Fibroblast of peridontal ligament (primary cell): ENCODE measurements around the gene MSMB.
A peak's percentile ranks its signal among the peaks of the same experiment; 100 is the strongest.
"Not testable (repeated sequence)": the region's sequence is repeated elsewhere in the genome, so short reads cannot be mapped to it uniquely, and the experiment has no call there.

Experiments
- DNase-seq: peaks from one replicate; pipeline ENCODE4 v3.0.0-alpha.2; 2010; ENCODE audit errors: extremely low read depth

Gene MSMB

DNA sequence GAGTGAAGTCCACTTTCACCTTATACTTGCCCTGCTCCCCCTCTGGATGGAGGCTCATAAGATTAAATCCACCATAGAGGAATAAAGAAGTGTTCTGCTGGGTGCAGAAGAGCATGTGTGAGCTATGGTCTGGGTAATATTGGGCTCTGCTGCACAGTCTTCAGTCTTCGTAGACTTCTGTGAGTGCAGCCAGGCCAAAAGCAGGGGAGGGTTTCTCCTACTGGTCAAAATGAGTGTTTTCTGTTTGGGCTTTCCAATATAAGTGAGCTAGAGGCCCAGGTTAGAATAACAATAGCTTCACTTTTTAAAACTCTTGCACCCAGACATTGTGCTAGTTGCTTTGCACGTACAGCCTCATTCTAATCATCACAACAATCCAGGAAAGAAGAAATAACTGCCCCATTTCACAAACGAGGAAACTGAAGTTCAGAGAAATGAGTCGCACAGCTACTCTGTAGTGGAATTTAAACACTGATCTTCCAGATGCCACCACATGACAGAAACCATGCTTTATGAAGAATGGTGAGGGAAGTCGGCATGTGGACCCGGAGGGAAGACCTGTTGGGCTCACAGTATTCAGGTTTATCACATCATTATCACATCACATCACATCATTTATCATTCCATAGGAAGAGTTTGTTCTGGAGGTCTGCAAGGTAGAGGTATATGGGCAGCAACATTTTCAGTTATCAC, 23.8 kb upstream of the MSMB start:
- DNase-seq: no peak

DNA sequence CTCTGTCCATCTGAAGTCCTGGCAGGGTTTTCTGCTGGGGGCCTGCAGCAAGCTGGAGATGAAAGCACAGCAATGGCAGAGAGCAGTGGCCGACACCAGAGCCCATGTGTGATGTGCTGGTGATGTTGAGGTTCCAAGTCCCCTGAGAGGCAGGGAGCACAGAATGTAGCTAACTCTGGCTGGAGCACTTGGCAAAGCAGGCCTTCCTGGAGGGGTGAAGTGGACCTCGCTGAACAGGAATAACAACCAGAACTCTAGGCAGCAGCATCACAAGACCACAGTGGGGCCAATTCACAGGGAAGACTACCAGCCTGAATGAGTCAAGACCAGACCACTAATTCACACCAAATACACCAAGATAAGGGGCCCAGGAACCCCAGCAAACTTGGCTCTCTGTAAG, 22.8 kb upstream of the MSMB start:
- no peak for DNase-seq

DNA sequence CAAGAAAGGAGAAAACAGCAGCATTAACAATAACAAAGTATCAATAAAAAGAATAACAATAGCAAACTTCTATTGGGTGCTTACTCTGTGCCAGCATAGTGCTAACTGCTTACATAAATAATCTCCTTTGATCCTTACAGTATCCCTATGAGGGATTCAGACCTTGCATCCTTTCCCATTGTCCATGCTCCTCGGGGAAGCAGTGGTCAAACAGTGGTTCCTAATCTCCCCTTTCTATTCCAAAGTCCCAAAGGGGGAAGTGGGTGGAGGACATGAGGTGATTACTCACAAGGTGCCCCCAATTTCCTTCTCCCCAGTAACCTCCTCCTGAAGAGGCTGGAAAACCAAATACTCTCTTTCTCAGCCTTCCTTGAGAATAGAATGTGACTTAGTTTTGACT, 22.0 kb upstream of the MSMB start:
- no peak for DNase-seq

DNA sequence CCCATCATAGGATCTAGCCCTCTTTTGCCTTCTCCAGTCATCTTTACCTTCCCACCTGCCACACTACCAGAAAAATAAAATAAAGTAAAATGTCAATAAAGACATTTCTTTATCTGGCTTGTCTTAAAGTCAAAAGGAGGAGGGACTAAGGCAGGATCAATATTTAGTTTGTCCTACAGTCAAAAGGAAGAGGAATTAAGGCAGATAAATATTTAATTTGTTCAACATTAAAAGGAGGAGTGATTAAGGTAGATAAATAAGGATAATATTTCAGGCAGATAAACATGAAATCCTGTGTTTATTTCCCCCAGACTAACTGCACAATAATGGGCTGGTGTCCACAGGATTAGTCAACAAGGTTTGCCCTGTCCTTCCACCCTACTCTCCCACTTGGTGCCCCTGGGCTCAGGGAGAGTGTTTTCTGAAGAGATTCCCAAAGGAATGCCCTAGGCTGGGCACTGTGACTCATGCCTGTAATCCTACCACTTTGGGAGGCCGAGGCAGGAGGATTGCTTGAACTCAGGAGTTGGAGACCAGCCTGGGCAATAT, 18.3 kb upstream of the MSMB start:
- DNase-seq: no peak

DNA sequence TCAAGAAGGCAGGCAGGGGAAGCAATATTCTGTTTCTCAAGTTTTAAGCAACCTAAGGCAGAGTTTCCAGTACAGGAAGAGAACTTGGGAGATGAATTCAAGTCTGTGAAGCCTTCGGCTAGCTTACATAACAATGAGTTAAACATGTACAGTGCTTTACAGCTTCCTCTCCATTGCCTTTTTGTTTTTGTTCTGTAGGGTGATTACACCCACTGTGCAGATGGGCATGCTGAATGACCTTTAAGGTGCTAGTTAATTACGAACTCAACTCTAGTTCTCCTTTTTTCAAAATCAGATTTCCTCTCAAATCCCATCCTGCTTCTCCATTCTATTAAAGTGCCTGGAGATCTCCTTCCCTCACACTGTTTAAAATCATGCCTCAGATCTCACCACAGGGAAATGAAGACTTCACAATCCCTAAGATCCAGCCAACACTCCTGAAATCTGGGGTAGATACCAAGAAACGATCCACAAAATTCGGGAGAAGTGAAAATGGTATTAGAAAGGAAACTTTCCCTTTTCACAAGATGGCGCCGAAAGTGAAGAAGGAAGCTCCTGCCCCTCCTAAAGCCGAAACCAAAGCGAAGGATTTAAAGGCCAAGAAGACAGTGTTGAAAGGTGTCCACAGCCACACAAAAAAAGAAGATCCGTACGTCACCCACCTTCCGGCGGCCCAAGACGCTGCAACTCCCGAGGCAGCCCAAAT, 16.8 kb upstream of the MSMB start:
- DNase-seq: no peak

DNA sequence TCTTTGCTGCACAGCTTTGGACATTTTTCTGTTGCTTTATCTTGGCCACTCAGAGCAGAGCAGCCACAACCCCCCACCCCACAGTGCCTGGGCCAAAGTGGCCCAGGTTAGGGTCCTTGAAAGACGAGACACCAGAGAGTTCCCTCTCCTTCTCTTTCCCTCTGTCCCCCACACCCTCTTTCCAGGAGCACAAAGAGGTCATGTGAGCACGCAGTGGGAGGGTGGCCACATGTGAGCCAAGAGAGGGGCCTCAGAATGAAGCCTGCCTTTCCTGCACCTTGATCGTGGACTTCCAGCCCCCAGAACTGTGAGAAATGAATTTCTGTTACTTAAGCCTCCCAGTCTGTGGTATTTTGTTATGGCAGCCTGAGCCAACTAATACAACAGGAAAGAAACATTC, 14.6 kb upstream of the MSMB start:
- no peak for DNase-seq

DNA sequence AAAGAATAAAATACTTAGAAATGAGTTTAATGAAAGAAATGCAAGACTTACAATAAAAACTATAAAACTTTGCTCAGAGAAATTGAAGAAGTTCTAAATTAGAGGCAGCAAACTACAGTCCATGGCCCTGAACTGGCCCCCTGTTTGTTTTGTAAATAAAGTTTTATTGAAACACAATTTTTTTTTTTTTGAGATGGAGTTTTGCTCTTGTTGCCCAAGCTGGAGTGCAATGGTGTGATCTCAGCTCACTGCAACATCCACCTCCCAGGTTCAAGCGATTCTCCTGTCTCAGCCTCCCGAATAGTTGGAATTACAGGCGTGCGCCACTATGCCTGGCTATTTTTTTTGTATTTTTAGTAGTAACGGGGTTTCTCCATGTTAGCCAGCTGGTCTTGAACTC, 11.9 kb upstream of the MSMB start:
- DNase-seq: not testable (repeated sequence)

DNA sequence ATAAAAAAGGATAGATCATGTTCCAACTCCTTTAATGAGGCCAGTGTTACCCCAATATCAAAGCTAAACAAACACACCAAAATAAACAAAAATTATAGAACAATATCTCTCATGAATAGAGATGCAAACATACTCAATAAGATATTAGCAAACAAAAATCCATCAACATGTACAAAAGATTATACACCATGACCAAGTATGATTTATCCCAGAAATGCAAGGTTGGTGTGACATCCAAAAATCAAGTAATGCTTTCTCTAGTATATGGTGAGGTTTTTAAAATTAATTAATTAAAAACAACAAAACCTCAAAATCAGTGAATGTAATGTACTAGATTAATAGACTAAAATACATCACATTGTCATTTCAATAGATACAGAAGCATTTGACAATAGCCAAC, 11.0 kb upstream of the MSMB start:
- no peak for DNase-seq

DNA sequence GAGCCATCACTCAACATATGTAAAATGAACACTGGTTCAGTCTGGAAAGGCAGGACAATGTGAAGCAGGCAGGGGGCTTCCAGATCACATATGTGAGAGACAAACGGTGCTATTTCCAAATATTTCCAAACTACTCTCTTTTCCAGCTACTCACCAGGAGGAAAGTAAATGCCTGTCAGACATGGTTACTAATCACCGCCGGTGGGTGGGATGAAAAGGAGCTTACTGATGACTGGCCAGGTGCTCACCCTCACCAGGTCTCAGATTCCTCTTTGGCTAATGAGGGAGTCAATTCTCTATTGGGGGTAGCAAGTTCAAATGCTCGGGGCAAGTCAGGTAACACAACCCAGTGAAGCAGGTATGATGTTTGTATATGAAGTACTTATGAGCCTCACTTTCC, 9.7 kb upstream of the MSMB start:
- no peak for DNase-seq

DNA sequence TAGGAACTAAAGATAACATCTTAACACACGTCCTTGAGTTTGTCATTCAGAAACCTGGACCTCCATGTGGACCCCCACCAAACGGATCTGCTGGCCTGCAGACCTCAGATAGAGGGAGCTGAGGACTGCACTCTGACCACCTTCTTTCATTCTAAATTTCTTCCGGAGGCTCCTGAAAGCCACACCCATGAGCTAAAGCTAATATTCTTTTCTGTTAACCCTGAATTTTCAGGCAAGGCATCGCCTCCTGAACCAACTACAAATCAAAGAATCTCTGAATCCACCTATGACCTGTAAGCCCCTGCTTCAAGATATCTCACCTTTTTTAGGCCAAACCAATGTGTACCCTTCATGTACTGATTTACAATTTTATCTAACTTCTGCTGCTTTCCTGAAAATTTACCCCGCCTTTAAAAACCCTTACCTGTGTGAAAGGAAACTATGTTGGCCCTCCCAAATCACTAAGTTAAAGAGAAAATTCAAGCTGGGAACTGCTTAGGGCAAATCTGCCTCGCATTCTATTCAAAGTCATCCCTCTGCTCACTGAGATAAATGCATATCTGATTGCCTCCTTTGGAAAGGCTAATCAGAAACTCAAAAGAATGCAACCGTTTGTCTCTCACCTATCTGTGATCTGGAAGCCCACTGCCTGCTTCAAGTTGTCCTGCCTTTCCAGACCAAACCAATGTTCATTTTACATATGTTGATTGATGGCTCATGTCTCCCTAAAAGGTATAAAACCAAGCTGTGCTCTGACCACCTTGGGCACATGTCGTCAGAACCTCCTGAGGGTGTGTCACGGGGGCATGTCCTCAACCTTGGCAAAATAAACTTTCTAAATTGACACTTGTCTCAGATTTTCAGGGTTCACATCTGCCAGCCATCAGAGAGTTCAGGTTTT, 7.7 kb upstream of the MSMB start:
- DNase-seq: no peak

DNA sequence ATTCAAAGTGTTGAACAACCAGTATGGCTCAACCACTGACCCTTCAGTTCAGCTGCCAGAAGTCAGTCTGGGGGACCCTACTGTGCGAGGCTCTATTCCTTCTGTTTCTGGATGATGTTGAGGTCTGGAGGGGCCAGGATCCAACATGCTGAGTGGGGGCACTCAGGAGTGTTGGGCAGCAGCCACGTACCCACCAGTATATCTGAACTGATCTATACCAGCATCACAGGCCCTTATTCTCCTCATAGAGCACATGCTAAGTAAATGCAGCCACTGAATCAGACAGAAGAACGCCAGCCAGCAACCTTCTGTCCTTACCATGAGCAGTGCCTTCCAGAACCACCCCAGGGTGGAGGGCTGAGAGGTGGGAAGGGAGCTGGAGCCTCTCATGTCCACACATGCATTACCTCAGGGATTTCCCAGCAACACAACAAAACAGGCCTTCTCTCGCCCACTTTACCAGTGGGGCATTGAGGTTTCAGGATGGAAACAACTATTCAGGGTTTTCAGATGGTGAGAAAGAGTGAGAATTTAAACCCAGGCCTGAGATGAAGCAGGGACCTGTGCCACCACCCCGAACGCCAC, 6.8 kb upstream of the MSMB start:
- no peak for DNase-seq

DNA sequence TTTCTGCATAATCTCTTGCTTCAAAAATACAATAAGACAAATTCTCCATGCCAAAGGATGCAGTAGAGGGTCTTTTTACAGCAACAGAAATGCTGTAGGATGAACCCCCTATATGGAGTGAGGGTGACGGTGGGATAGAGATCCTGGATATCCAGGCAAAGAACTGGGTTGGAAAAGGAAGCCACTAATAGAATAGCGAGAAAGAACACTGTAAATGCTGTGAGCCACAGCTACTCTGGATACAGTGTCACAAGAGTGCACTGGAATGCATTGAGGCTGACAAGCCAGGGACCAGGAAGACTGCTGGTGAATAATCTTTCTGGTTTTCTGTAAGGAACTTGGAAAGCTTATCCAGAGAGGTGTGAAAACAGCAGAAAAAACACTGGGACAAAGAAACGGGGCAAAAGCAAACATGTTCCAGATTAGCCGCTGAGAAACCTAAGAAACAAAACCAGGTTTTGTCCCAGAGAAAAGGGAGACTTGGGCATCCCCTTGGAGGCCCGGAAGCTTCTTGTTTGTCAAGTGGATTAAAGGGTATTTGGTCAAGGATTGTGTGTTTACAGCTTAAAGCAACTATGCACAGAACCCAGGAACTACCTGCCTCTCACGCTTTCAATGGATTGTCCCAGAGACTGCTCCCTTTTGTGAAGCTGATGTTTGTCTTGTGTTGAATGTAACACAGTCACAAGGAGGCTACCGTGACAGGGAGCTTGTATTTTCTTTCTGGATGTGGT, 6.2 kb upstream of the MSMB start:
- no peak for DNase-seq

DNA sequence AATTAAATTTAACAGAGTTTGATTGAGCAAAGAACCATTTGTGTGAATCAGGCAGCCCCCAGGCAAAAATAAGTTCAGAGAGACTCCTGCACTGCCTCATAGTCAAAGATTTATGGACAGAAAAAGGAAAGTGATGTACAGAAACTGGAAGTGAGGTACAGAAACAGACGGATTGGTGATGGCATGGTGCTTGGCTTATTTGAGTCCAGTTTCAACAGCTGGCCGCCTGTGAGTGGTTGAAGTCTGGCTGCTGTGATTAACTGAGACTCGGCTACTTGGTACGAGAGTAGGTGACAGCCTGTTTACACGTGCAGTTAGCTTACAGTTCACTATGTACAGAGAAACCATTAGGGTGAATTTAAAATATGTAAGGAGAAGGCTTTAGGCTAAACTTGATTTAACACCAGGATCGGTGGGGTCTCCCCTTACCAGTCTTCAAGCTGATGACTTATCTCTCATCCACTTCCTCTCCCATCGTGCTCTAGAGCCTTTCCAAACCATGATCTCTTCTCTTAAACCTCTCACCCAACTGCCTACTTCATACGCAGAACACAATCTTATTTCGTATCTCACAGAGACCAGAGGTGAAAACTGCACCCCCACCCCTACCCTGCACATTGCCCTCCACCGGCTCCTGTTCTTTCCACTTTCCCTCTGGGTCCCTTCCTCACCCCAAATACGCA, 5.0 kb upstream of the MSMB start:
- peak; percentile 5 for DNase-seq

DNA sequence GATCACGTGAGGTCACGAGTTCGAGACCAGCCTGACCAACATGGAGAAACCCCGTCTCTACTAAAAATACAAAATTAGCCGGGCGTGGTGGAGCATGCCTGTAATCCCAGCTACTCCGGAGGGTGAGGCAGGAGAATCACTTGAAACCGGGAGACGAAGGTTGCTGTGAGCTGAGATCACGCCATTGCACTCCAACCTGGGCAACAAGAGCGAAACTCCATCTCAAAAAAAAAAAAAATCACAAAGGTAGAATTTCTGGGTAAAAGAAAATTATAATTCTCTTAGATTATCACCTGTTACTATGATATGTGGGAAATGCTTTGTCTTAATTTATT, 3.4 kb upstream of the MSMB start:
- not testable (repeated sequence) for DNase-seq

DNA sequence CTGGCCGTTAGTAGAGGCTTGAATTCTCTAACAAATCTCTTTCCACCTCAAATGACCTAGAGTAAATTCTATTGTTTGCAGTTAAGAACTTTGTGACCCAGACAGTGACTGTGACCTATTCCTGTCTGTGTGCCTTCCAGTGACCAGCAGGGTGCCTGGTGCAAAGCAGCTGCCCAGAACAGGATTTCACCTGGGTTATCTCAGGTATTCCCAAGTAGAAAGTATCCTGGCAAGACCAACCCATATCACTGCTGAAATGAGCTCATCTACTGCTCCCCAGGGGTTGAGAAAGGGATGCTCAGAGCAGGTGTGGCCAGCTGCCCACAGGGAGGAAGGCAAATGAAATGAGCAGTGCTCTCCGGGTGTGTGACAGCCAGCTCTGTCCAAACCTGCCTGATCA, 2.1 kb upstream of the MSMB start:
- no peak for DNase-seq

DNA sequence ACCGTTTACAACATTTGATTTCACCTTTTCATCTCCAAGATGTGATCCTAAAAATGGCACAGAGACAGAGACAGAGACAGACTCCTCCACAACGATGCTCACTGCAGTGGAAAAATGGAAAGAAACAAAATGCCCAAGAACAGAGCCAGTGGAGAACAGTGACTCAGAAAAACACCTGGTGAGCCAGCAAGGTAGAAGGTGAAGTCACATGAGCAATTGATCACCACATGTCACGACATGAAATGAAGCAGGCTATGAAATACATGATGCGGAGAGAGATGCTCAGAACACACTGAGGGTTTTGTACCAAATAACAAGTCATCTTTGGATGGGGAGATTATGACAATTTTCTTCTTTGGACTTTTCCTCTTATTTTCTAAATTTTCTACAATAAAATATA, 3.5 kb downstream of the MSMB start:
- no peak for DNase-seq

DNA sequence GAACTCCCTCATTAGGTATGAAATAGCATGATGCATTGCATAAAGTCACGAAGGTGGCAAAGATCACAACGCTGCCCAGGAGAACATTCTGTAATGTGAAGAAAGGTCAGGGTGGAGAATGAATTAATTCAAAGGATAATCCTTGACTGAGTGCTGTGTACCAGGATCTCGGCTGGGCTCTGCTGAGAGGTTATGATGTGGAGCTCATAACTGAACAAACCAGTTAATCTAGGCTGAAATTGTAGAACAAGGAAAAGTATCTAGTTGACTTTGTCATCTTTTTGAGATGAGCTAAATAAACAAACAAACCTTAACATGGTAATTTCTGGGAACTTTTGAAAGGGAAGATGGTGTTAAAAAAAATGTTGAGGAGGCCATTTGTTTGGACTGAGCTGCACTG, 6.1 kb downstream of the MSMB start:
- DNase-seq: no peak

DNA sequence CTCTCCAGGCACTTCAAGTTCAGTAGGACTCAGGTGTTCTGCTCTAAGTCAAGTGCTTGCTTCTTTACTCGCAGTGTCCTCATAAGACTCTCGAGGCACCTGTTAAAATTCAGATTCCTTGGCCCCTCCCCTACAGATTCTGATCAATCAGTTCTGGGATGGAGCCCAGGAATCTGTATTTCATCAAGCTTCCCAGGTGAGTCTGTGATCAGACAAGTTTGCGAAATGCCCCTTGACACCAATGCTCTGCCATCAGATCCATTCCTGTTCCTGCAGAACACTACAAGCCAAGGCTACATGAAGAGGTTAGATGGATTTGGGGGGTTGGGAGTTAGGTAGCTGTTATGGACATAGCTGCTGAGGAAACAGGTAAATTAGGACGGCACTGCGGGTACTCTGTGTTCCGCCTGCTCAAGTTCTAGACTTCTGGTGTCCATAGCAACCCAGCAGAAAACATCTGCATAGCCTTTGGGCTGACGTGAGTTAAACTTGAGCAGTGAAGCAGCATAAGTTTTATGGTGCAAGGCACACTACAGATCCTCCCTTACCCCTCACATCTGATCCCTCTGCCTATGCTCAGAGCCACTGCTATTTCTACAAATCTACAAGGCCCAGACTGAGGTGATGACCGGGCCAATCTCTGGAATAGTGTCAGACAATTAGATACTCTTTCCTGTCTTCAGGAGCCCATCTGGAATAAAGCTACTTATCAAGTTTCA, 8.8 kb downstream of the MSMB start:
- DNase-seq: no peak

DNA sequence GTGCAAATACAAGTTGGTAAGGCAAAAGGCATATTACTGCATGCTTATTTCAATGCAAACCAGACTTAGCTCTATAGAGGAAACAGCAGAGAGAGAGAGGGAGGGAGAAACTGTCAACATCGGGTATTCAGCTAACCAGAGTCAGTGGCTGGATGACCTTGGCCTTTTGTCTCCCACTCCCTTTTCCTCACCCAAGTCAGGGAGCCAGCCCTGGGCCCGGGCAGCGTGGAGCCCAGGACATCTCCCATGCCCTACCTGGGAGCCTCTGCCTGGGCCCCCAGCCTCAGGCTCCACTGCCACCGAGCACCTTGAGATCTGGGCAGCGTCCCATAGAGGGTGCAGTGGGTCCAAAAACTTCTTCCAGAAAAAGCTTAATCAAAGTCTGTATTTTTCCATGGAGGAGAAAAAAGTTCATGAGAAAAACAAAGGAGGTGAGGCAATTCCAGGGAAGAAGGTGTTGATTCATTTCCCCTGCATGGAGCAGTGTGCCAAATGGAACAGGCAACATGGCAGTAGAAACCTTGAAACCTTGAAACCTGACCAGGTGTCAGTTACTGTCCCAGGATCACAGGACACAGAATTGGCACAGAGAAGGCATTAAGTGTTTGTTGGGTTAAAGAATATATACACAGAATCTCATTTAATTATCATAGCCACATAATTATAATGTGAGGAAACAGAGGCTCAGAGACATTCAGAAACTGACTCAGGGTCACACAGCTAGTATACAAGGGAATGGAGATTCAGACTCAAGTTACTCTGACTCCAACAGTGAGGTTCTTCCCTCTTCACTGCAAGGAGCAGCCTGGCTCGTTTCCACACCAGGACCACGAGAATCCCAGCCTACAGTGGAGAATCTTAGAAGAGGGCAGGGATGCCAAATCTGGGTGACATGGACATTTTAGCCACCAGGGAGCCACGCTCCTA, 9.9 kb downstream of the MSMB start:
- no peak for DNase-seq
